Erythroblast (primary cell): Measurements from ENCODE around the gene SLC1A7.
A peak's percentile ranks its signal among the peaks of the same experiment; 100 is the strongest.

Experiments used
- DNase-seq, 2 experiments: peaks; one replicate each; lab custom pipeline; 2025; lab: John Stamatoyannopoulos, UW
- GATA1 ChIP-seq: IDR thresholded peaks from 2 replicates; pipeline ENCODE4 v1.6.1; 2011; ENCODE audit warnings: low read depth, mild to moderate bottlenecking, control low read depth, low read length, moderate library complexity
- POLR2A ChIP-seq: IDR thresholded peaks from 2 replicates; pipeline ENCODE4 v1.6.1; 2011; ENCODE audit warnings: mild to moderate bottlenecking, low read length

Gene SLC1A7

GRCh38 chr1:53153752-53154151 lies 11.3 kb upstream of the SLC1A7 start:
- TF ChIP-seq POLR2A (no peak), GATA1 (no peak)
- DNase-seq: no peak

- TF ChIP-seq GATA1: no peak
- TF ChIP-seq POLR2A: no peak
- DNase-seq: no peak
Measured at GRCh38 chr1:53148123-53148522, 5.7 kb upstream of the SLC1A7 start.

- no peak for DNase-seq
- no peak for TF ChIP-seq GATA1
- TF ChIP-seq POLR2A: no peak
Measured at GRCh38 chr1:53147174-53147573, 4.7 kb upstream of the SLC1A7 start.

- DNase-seq: no peak
- no peak for TF ChIP-seq GATA1
- TF ChIP-seq POLR2A: no peak
Measured at GRCh38 chr1:53145942-53146708, 3.7 kb upstream of the SLC1A7 start.

- no peak for TF ChIP-seq POLR2A
- TF ChIP-seq GATA1: no peak
- DNase-seq: no peak
Measured at GRCh38 chr1:53145619-53145941, 3.1 kb upstream of the SLC1A7 start.

- no peak for DNase-seq
- no peak for TF ChIP-seq GATA1
- TF ChIP-seq POLR2A: no peak
Measured at GRCh38 chr1:53145051-53145600, 2.7 kb upstream of the SLC1A7 start.

GRCh38 chr1:53144201-53144600 lies 1.8 kb upstream of the SLC1A7 start:
- DNase-seq: no peak
- TF ChIP-seq GATA1: no peak
- no peak for TF ChIP-seq POLR2A

- TF ChIP-seq POLR2A (no peak), GATA1 (no peak)
- no peak for DNase-seq
Measured at GRCh38 chr1:53143527-53143926, 1.1 kb upstream of the SLC1A7 start.

GRCh38 chr1:53141487-53142055 lies 867 bp downstream of the SLC1A7 start:
- DNase-seq: no peak
- TF ChIP-seq GATA1 (no peak), POLR2A (no peak)

- no peak for DNase-seq
- TF ChIP-seq GATA1 (no peak), POLR2A (no peak)
Measured at GRCh38 chr1:53140451-53140850, 2.0 kb downstream of the SLC1A7 start.

GRCh38 chr1:53139951-53140361 lies 2.5 kb downstream of the SLC1A7 start:
- no peak for TF ChIP-seq POLR2A
- TF ChIP-seq GATA1: no peak
- DNase-seq: no peak

- no peak for TF ChIP-seq GATA1
- no peak for TF ChIP-seq POLR2A
- DNase-seq: no peak
Measured at GRCh38 chr1:53138991-53139884, 3.2 kb downstream of the SLC1A7 start.

GRCh38 chr1:53137729-53138128 lies 4.7 kb downstream of the SLC1A7 start:
- peak in 1 of 2 experiments; percentile 11 for DNase-seq
- no peak for TF ChIP-seq GATA1
- no peak for TF ChIP-seq POLR2A

GRCh38 chr1:53135735-53136114 lies 6.7 kb downstream of the SLC1A7 start:
- no peak for DNase-seq

More at GRCh38 chr1:53135735-53136114, 6.7 kb downstream of the SLC1A7 start:
- no peak for TF ChIP-seq POLR2A
